ENCODE measurements around the gene OR1A1.
"Not testable (repeated sequence)": the region's sequence is repeated elsewhere in the genome, so short reads cannot be mapped to it uniquely, and the experiment has no call there.

OR1A1 gene, protein sequence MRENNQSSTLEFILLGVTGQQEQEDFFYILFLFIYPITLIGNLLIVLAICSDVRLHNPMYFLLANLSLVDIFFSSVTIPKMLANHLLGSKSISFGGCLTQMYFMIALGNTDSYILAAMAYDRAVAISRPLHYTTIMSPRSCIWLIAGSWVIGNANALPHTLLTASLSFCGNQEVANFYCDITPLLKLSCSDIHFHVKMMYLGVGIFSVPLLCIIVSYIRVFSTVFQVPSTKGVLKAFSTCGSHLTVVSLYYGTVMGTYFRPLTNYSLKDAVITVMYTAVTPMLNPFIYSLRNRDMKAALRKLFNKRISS

DNA sequence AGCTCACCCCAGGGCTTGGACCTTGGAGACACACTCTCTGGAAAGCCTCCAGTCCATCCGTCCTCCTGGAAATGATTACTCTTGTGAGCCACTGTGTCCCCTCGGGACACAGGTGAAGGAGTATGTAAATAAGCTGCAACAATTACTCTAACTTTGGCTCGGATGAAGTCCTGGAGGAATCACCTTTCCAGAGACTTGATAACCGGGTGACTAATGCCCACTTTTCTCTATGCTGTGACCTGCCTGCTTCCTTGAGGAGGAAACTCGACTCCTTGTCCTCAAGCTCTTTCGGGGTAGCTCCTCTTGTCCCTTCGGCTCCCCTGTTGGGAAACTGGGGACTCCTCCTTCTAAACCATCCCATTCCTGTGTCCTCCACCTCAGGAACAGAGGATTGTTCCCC is at the start of gene OR1A1:
Gene OR1A1 (plus strand): TSS at position 301 of the 400 bp plus-strand sequence. CDS start 7,954 bp downstream, outside the sequence.
- no peak for DNase-seq (ENCODE audit: low read depth in 3 of 3)

DNA sequence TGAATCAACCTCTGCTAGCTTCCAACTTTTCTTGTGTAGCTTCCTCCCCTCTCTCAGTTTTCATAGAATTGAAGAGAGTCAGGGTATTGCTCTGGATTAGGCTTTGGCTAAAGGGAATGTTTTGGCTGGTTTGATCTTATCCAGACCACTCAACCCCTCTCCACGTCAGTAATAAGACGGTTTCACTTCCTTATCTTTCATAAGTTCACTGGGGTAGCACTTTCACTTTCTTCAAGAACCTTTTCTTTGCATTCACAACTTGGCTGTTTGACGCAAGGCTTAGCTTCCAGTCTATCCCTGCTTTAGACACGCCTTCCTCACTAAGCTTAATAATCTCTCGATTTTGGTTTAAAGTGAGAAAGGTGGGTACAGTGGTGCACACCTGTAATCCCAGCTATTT is 39.9 kb upstream of the OR1A1 start:
- DNase-seq (ENCODE audit: low read depth in 3 of 3), result no peak

DNA sequence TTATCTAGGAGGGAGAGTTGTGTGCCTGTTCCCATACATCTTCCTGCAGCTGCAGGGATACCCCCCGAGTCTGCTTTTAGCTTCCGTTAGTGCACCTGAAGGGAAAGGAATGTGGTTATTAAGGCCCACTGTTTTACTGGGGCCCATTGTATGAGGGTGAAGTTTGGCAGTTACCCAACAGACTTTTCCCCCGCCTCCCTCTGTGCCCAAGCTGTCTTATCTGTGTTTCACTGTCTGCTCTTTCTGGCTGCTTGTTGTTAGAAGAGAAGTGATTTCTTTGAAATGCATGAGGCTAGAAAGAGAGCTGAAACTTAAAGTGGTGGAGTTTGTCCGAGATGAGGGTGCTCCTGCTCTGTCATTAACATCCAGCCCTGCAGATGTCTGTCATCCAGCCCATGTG is 17.5 kb upstream of the OR1A1 start:
- no peak for DNase-seq (ENCODE audit: low read depth in 3 of 3)

DNA sequence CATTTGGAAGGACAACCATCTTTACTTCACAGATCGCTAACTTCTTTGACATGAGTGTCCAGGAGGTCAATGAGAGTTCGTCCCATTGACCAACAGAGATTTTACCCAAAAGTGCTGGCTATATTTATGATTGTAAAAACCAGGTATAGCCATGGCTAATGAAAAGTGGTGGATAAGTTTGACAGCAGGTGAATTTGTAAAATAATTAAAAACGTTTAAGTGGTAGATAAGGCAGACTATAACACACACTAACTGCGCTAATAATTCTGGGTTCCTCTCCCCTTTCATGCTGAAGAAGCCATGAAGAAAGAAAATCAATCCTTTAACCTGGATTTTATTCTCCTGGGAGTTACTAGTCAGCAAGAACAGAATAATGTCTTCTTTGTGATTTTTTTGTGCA is 10.2 kb upstream of the OR1A1 start, which contains the start of gene OR1A2:
Gene OR1A2 (plus strand): TSS at position 301 of the 400 bp plus-strand sequence. CDS start 0 bp downstream, at position 301.
- DNase-seq (ENCODE audit: low read depth in 3 of 3), result no peak

DNA sequence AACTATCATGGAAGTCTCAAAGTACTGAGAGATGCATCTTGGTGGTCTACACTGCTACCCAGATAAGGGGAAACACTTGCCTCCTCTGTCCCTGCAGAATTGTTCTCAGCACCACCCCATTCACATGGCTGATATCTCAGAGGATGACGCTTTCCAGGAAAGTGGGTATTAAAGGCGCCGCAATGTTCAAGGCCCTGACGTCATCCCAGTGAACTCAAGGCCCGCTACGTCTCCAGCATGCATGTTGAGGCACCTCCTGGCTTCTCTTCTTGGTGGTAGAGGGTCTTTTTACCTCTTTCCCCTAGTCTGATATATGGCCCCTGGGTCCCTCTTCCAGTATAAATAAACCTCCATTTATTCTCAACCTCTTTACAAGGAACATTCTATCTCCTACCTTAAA is 1.0 kb downstream of the OR1A1 start:
- DNase-seq (ENCODE audit: low read depth in 3 of 3), result no peak

DNA sequence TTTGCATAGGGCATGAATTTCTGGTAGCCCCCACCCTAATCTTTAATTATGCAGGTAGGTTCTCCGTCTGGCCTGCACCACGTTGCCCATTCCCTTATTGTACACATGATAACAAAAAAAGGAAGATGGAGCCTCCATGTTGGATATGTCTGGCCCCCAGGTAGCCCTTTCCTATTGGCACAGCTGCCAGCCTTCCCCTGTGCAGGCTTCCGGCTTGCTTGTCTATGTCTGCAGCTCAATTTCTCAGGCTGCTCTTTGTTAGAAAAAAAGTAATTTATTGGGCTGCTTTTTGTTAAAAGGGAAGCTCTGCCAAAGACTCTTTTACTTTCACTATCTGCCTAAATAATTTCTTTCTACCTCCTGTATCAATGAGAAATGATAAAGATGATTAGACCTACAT is 5.5 kb downstream of the OR1A1 start:
- DNase-seq (ENCODE audit: low read depth in 3 of 3), result no peak

DNA sequence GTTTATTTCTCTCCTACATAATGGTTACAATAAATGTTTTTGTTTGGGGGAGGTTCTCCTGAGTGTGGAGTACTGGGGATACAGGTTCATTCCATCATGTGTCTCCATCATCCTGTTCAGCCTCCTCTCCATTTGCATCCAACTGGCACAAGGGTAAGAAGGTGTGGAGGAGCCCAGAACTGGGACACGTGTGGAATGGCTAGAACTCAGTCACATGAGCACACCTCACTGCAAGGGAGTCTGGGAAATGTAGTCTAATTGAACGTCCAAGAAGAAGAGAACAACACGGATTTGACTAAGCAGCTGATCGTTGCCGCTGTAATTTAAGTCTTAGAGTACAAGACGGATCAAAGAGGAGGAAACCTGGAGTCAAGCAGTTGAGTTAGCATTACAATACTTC is 6.1 kb downstream of the OR1A1 start:
- DNase-seq (ENCODE audit: low read depth in 3 of 3), result no peak

DNA sequence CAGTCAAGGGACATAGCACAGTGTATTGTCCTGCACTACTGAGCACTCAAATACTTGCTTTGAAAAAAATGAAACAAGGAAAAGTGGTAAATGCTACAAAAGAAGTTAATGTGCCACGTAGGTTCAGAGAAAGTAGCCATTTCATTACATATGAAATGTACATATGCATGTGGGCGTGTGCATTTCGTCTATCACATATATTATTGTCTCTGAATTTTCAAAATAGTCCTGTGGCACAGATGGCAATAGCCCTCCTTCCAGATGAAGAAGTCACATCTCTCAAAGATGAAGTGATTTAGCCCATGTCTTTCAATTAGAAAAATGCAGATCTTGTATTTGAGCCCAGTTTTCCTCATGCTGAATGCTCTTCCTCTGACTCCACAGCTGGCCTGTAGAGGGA is 12.5 kb downstream of the OR1A1 start:
- not testable (repeated sequence) for DNase-seq (ENCODE audit: low read depth in 3 of 3)

DNA sequence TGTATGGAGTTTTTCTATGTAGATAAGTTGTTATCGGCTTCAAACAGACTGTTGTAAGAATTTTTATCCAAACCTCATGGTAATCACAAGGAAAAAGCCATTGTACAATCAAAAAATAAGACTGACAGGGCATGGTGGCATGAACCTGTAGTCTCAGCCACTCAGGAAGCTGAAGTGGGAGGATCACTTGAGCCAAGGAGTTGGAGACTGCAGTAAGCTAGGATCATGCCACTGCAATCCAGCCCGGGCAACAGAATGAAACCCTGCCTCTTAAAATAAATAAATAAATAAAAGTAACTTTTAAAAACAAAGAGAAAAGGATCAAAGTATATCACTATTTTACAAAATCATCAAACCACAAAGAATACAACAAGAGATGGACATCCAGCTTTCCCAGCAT is 14.4 kb downstream of the OR1A1 start:
- DNase-seq (ENCODE audit: low read depth in 3 of 3), result no peak

DNA sequence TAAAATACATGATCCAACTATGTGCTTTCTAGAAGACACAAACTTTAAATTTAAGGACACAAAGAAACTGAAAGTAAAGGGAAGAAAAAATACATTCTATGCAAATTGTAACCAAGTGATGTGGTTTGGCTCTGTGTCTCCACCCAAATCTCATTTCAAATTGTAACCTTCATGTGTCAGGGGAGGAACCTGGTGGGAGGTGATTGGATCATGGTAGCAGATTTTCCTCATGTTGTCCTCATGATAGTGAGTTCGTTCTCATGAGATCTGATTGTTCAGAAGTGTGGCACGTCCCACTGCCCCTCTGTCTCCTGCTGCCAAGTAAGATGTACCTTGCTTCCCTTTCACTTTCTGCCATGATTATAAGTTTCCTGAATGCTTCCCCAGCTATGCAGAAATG is 15.0 kb downstream of the OR1A1 start:
- no peak for DNase-seq (ENCODE audit: low read depth in 3 of 3)

DNA sequence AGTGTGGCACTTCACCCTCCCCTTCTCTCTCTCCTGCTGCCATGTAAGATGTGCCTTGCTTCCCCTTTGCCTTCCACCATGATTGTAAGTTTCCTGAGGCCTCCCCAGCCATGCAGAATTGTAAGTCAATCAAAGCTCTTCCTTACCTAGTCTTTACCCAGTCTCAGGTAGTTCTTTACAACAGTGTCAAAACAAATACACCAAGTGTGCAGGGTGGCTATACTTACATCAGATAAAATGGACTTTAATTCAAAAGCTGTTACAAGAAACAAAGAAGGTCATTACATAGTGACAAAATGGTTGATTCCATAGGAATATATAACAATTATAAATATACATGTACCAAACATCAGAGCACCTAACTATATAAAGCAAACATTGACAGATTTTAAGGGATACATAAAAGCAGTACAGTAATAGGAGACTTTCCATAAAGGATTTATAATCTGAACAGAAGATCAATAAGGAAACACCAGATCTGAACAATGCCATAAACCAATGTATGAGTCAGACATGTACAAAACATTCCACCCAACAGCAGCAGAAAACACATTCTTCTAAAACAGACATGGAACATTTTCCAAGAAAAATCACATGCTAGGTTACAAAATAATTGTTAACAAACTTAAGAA is 17.4 kb downstream of the OR1A1 start:
- not testable (repeated sequence) for DNase-seq (ENCODE audit: low read depth in 3 of 3)

DNA sequence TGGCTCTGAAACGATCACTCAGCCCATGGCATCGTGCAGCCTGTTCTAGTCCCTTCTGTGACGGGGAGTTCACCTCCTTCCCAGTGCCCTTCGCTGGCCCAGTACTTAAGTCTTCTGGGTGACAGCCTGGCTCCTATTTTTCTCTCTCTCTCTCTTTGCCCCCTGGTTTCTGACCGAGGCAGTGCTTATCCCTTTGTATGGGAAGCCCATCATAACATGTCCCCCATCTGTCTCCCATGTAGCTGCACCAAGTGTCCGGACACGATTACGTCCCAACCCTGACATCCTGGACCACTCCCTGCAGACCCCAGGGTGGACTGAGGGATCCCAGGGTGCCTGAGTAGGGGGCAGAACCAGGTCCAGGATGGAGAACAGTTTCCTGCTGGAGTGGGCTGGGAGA is 24.8 kb downstream of the OR1A1 start:
- DNase-seq (ENCODE audit: low read depth in 3 of 3), result not testable (repeated sequence)

DNA sequence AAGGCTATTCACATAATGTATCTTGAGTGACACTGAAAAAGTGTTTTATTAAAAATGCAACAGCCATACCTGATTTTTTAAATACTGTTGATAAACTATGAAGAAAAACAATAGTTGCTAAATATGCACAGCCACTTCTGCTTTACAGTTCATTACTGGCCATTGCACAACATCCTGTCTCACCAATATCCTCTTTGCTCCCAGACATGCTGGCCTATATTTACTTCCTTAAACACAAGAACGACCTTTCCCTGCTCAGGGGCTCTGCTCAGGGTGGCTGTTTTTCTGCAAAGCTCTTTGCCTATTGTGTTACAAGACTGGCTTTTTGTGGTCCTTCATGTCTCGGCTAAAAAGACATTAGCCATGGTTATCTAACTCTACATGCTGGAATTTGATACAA is 31.2 kb downstream of the OR1A1 start:
- not testable (repeated sequence) for DNase-seq (ENCODE audit: low read depth in 3 of 3)

DNA sequence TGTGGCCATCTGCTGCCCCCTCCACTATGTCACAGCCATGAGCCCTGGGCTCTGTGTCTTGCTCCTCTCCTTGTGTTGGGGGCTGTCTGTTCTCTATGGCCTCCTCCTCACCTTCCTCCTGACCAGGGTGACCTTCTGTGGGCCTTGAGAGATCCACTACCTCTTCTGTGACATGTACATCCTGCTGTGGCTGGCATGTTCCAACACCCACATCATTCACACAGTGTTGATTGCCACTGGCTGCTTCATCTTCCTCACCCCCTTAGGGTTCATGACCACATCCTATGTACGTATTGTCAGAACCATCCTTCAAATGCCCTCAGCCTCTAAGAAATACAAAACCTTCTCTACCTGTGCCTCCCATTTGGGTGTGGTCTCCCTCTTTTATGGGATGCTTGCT is 33.6 kb downstream of the OR1A1 start:
- DNase-seq (ENCODE audit: low read depth in 3 of 3), result not testable (repeated sequence)

DNA sequence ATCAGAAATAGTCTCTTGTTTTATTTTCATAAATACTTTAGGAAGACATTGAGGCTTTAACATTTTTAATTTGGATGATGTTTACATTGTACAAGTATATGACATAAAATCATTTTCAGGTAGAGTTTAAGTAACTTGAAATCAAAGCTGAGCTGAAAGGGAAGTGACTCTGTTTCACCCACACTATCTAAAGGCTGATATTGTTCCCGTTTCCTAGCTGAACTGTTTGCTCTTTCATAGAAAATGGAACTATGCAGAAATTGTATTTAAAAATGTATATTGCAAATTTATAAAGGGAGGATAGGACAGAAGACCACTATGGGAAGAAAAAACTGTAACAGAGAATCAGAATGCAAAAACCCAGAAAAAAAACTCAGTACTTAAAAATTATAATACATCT is 37.4 kb downstream of the OR1A1 start:
- not testable (repeated sequence) for DNase-seq (ENCODE audit: low read depth in 3 of 3)

DNA sequence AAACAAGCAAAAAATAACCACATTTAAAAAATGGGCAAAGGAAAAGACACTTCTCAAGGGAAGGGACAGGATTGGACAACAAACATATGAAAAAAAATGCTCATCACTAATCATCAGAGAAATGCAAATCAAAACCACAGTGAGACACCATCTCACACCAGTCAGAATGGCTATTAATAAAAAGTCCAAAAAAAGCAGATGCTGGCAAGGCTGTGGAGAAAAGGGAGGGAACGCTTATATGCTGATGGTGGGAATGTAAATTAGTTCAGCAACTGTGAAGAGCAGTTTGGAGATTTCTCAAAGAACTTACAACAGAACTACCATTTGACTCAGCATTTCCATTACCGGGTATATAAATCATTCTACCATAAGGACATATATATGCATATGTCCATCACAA is 41.5 kb downstream of the OR1A1 start:
- not testable (repeated sequence) for DNase-seq (ENCODE audit: low read depth in 3 of 3)

DNA sequence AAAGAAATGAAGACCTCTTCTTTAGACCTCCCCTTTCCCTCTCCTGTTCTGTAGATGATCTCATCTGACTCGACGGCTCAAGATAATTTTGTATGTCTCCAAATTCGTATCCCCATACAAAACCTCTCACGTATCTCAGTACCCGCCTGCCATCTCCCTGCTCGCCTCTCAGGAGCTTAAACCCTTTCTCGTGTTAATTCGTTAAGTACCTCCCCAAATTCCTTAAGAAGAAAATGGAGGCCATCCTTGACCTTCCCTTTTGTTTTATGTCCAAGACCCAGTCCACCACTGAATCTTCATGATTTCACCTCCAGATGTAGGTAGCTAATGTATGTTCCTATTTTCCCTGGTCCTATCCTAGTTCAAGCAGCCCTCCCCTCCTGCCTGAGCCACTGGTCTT is 49.1 kb downstream of the OR1A1 start:
- no peak for DNase-seq (ENCODE audit: low read depth in 3 of 3)

DNA sequence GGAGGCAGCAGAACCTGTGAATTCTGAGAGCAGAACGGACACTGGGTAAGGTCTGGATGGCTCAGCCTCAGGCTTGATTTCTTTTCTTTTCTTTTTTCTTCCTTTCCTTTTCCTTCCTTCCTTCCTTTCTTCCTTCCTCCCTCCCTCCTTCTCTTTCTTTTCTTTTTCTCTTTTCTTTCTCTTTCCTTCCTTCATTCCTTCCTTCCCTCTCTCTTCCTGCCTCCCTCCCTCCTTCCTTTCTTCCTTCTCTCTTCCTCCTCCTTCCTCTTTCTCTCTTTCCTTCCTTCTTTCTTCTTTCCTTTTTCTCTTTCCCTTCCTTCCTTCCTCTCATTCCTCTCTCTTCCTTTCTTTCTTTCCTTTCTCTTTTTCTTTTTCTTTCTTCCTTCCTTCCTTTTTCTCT is 52.7 kb downstream of the OR1A1 start:
- no peak for DNase-seq (ENCODE audit: low read depth in 3 of 3)

DNA sequence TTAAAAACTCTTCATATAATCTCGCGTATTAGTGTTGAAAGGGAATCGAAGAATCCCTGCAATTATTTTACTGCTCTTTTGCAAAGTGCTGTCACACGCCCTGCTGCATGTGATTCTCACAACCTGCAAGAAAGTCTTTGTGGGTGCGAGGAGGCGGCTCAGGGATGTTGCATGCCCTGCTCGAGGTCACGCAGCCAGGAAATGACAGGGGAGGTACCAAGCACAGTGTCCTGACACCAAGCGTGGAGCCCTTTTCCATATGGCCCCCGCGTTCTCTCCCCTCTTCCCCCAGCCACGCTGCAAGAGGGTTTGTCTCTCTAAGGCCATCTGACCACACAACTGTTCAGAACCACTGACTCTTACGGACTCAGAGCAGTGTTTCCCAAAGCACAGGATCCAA is 53.1 kb downstream of the OR1A1 start:
- DNase-seq (ENCODE audit: low read depth in 3 of 3), result no peak
